Vagina (tissue), 2 donors: ENCODE results near the gene TMEM129.

Experiments used
- CTCF ChIP-seq, 3 experiments: fragments of 450-650 bp in 2 of 3; fragments of 200-600 bp in 1 of 3; sonication (generic) in 1 of 3; IDR thresholded peaks; one replicate each; pipeline ENCODE4 v1.5.1; 2017 to 2019; ENCODE audit warnings: antibody characterized with exemption in 3 of 3, mild to moderate bottlenecking in 2 of 3, moderate library complexity in 2 of 3
- POLR2A ChIP-seq, 2 donors: fragments of 450-650 bp; IDR thresholded peaks; one replicate each; pipeline ENCODE4 v1.6.1; 2017; ENCODE audit warnings: antibody characterized with exemption in 2 of 2, mild to moderate bottlenecking in 2 of 2, moderate library complexity in 2 of 2
- POLR2AphosphoS5 ChIP-seq, 2 donors: sonication (generic); formaldehyde crosslinking; IDR thresholded peaks; one replicate each; pipeline ENCODE4 v1.9.0; 2017; ENCODE audit warnings: antibody characterized with exemption in 2 of 2, mild to moderate bottlenecking in 2 of 2, low read depth in 1 of 2; ENCODE audit not compliant: insufficient read depth in 1 of 2

- TF ChIP-seq POLR2A (IDR thresholded peaks at IDR 0.05) (no peak), CTCF (IDR thresholded peaks at IDR 0.05) (no peak), POLR2AphosphoS5 (IDR thresholded peaks at IDR 0.05; ENCODE audit: insufficient read depth in 1 of 2, low read depth in 1 of 2) (no peak)
Measured at GRCh38 chr4:1738410-1738809, 17.3 kb upstream of the TMEM129 start.
